HG03521 (cell line): Measurements from ENCODE around the gene SNRNP200.

Experiments used
- ATAC-seq: cut with Tn5 transposase; IDR thresholded peaks from one replicate; pipeline ENCODE4 v1.9.1; 2021; ENCODE audit warnings: mild to moderate bottlenecking, moderate library complexity; ENCODE audit not compliant: unreplicated experiment

Gene SNRNP200

GRCh38 chr2:96305091-96305978, at the start of gene SNRNP200:
SNRNP200 (minus strand) TSS chr2:96305546; CDS start chr2:96305437, 109 bp downstream.
- ATAC-seq, result peak; percentile 89

DNA sequence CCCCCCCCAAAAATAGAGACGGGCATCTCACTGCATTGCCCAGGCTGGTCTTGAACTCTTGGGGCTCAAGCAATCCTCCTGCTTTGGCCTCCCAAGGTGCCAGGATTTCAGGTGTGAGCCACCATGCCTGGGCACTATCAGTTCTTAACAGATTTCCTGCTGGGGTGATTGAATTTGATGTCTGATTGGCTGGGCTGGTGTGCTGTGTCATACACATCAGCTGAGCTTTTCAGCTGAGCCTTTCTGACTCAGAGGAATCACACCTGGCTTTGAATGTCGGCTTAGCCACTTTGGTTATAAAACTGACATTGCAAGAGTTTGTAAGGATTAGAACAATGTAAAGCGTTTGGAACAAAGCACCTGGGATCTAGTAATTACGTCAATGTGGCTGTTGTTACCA, 49.1 kb upstream of the SNRNP200 start:
- ATAC-seq, result no peak

DNA sequence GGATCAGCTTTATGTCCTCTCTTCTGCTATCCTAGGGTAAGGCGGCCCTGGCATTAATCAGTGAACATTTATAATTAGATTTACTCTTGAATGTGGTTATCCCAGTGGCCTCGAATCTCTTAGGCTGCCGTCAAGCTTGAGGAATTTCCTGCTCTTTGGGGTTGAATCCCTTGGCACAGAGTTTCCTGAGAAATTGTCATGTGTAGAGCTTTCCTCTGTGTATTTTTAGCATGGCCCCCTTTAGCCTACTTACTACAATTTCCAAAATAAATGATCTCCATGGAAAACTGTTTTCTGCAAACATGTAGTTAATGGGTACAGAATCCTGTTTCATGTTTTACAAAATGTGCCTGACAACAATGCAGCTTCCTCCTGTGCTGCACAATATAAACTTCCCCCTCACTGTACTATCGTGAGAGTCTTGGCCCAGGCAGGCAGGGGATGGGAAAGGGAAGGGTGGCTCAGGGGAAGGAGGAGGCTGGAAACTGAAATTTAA, 48.3 kb upstream of the SNRNP200 start:
- no peak for ATAC-seq

DNA sequence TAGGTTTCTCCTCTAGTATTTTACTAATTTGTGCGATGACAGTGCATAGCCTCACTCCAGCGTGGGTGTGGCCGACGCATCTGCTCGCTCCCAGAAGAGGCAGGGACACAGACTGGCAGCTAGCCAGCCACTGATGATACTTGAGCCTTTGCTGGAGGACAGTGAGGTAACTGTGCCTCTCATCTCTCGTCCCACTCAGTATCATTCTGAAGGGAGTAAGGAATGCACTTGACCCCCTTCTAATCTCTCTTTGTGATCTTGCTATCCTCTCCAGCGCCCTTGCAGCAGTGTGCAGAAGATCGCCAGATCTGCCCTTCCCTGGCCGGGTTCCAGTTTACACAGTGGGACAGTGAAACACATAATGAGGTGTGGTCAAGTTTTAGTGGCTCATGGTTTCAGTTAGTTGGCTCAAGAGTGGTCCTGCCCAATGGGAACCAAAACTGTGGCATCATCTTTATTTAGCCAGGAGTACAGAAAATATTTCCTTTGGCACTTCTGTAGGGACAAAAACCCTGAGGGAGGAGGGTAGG, 47.8 kb upstream of the SNRNP200 start:
- no peak for ATAC-seq

GRCh38 chr2:96347395-96347794, 42.0 kb upstream of the SNRNP200 start:
- no peak for ATAC-seq

DNA sequence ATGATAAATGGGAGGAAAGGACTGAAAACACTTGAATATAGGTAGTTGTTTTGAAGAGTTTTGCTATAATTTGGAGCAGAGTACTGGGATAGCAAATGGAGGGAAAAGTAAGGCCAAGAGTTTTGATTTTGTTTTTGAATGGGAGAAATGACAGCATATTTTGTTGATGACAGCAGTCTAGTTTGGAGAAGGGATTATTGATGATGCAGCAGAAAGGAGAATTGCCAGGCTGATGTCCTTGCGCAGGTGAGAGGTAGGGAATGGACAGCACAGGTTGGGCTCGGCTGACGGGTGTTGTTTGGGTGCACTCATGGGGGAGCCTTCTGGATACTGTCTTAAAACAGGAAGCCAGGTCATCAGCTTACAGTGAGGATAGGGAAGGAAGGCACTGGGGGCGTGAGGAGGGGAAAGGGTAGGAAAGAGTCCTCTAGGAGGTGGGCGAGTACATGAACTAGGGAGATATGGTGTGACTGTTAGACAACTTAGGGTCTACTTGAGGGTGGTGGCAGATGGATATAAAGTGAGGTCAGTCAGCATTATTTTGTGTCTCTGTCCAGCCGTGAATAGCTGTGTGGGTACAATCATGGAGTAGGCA, 40.6 kb upstream of the SNRNP200 start:
- no peak for ATAC-seq

DNA sequence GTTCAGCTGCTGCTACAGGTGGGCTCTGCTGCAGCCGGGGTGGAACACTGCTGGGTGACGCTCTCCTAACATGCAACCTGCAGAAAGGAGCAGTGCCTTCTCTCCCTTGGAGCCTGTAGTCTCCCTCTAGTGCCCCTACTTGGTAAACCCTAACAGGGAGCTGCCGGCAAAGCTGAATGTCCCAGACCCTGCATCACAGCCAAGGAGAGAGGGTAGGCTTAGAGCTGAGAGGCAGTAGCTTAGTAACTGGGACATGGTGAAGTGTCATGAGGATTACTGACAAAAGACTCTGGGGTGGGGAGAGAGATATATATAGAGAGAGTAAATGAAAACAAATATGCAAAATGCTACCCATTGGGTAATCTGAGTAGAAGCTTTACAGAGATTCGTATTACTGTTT, 40.1 kb upstream of the SNRNP200 start:
- ATAC-seq, result no peak

- peak; percentile 85 for ATAC-seq
These were observed 38.7 kb upstream of the SNRNP200 start for GRCh38 chr2:96344011-96344410.

DNA sequence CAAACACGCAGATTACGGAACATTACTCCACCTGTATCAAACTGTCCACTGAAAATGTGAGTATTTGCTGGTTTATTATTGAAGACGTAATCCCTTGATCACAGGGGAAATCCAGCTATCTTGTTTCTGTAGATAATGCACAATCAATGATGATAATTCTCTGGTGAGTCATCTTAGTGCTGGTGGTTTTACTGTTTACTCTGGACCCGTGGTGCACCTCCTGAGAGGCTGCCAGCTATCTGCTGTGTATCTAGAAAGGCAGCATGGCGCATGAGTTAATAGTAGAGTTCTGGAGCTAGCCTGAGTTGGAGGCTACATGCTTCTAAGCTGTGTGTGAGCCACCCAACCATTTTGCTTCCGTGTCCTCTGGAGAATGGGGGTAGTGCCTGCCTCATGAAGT, 36.7 kb upstream of the SNRNP200 start:
- ATAC-seq, result no peak

GRCh38 chr2:96341641-96342040, 36.3 kb upstream of the SNRNP200 start:
- ATAC-seq, result no peak

DNA sequence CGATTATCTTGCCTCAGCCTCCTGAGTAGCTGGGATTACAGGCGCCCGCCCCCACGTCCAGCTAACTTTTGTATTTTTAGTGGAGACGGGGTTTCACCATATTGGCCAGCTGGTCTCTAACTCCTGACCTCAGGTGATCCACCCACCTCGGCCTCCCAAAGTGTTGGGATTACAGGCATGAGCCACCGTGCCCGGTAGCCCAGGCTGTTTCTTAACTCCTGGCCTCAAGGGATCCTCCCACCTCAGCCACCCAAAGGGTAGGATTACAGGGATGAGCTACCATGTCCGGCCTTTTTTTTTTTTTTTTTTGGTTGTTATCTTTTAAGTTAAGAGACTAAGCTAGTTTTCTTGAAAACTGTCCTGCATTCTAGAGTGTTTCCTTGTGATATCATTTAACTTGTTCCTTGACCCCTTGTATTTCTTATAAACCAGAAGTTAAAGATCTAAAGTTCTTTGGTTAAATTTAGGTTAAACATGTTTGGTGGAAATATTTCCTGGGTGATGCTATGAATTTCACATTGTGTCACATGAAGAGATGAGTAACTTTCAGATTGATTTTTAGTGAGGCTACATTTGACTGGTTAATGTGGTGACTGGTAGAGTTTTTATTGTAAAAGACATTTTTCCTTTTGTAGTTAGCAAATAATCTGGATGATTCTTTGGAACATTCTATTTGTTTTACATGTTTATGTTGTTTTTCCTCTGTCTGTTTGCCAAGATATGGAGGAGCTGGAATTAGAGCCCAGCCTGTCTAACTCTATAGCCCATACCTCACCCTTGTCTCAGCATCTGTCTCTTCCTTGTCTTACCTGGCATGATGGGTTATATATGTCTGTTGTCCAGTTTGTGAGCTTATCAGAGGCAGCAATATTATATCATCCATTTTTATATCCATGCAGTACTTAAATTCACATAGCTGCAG, 35.4 kb upstream of the SNRNP200 start:
- no peak for ATAC-seq

GRCh38 chr2:96336873-96337272, 31.5 kb upstream of the SNRNP200 start:
- no peak for ATAC-seq

DNA sequence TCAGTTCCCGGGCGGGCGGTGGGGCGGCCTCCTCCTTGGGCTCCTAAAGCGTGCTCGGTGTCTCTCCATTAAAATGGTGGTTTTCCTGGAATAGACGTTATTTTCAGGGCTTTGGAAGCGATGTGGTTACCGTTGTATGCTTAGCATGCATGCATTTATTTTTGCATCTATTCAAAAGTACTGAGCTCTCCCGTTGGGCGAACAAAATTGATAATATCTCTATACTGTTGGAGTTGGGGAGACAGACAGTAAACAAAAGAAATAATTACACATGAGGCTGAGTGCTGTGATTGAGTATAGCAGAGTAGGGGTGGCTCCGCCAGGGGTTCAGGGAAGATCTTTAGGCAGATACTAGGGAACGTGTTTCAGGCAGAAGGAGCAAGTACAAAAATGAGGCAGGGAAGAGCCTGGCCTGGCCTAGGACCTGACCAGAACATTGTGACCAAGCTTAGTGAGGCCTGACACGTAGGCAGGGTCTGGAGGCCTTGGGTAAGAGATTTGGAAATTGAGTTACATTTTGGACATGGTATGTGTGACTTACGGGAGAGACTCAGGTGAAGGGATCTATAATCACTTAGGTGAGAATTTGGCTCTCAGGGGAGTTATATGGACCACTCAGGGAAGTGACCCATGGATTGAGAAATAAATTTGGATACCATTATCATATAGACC, 30.9 kb upstream of the SNRNP200 start:
- ATAC-seq, result peak; percentile 2

- ATAC-seq, result no peak
These were observed 28.4 kb upstream of the SNRNP200 start for GRCh38 chr2:96333708-96334107.

- ATAC-seq, result no peak
These were observed 25.1 kb upstream of the SNRNP200 start for GRCh38 chr2:96330407-96330806.

- no peak for ATAC-seq
These were observed 24.5 kb upstream of the SNRNP200 start for GRCh38 chr2:96329874-96330273.

GRCh38 chr2:96329456-96329855, 24.1 kb upstream of the SNRNP200 start:
- no peak for ATAC-seq

- no peak for ATAC-seq
These were observed 21.9 kb upstream of the SNRNP200 start for GRCh38 chr2:96326990-96327820.

- ATAC-seq, result no peak
These were observed 21.2 kb upstream of the SNRNP200 start for GRCh38 chr2:96326564-96326963.

- no peak for ATAC-seq
These were observed 20.5 kb upstream of the SNRNP200 start for GRCh38 chr2:96325884-96326255.
